ENCODE results near the gene SELENOI. TPM values are rescaled to one million over a fixed set of nuclear protein-coding genes. Genes with fewer than 3 reads are reported as not detected.

Gene SELENOI
- total RNA-seq, 2 experiments from 2014 or later, result 27.7 to 31.5 TPM

DNA sequence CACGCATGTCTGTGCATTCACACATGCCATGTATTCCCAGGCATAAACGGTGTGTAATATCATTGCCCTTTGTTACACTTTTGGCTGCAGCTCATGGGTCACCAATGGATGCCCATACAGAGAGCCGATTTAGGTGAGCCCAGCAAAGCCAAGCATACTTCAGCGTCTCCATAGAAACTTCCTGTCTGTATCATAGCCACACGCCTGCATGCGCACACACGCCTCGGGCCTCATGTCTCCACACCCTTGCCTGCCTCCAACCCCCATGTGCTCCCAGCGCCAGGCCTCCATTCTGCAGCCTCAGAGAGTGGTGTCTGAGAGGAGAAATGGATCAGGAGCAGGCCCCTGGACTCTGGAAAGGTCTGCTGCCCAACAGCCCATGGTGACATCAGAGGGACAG lies 33.5 kb upstream of the SELENOI start:
- Histone ChIP-seq H3K27ac (ENCODE audit: low read depth in 1 of 2, low read length in 2 of 2) (no peak overlapping the region), H3K4me3 (ENCODE audit: low read length) (no peak overlapping the region), H3K9me3 (ENCODE audit: control insufficient read depth in 1 of 2, insufficient read depth in 1 of 2, low read length in 2 of 2) (no peaks in the 10 kb centered on the region), H3K36me3 (ENCODE audit: insufficient read depth, low read length) (no peaks in the 10 kb centered on the region), H3K27me3 (ENCODE audit: control insufficient read depth in 1 of 2, insufficient read depth in 2 of 2, low read length in 2 of 2) (no peaks in the 10 kb centered on the region), H3K4me1 (ENCODE audit: insufficient read depth, low read length) (no peaks in the 10 kb centered on the region)
- ChIA-PET POLR2A (no interaction called here), CTCF (no interaction called here)
- Mint-ChIP-seq H3K36me3 (ENCODE audit: low read depth) (peaks cover 9% of the 10 kb centered on the region), H3K27ac (no peak overlapping the region), H3K4me1 (ENCODE audit: low read depth) (no peaks in the 10 kb centered on the region), H3K4me3 (no peak overlapping the region), H3K27me3 (no peaks in the 10 kb centered on the region), H3K9me3 (no peaks in the 10 kb centered on the region)
- no peak for ATAC-seq (ENCODE audit: poor library complexity)
- intact Hi-C loops (cut with DNase I, micrococcal nuclease), result no loop called here
- TF ChIP-seq, protein P1, sequence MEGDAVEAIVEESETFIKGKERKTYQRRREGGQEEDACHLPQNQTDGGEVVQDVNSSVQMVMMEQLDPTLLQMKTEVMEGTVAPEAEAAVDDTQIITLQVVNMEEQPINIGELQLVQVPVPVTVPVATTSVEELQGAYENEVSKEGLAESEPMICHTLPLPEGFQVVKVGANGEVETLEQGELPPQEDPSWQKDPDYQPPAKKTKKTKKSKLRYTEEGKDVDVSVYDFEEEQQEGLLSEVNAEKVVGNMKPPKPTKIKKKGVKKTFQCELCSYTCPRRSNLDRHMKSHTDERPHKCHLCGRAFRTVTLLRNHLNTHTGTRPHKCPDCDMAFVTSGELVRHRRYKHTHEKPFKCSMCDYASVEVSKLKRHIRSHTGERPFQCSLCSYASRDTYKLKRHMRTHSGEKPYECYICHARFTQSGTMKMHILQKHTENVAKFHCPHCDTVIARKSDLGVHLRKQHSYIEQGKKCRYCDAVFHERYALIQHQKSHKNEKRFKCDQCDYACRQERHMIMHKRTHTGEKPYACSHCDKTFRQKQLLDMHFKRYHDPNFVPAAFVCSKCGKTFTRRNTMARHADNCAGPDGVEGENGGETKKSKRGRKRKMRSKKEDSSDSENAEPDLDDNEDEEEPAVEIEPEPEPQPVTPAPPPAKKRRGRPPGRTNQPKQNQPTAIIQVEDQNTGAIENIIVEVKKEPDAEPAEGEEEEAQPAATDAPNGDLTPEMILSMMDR (IDR thresholded peaks at IDR 0.05), result no peak
- DNase-seq, result no peak

GRCh38 chr2:26313446-26313845 lies 32.5 kb upstream of the SELENOI start:
- H3K4me3 Mint-ChIP-seq, result no peak overlapping the region
- Histone ChIP-seq H3K27ac (ENCODE audit: low read depth in 1 of 2, low read length in 2 of 2) (no peak overlapping the region), H3K4me3 (ENCODE audit: low read length) (no peak overlapping the region), H3K9me3 (ENCODE audit: control insufficient read depth in 1 of 2, insufficient read depth in 1 of 2, low read length in 2 of 2) (no peaks in the 10 kb centered on the region), H3K4me1 (ENCODE audit: insufficient read depth, low read length) (no peaks in the 10 kb centered on the region), H3K27me3 (ENCODE audit: control insufficient read depth in 1 of 2, insufficient read depth in 2 of 2, low read length in 2 of 2) (no peaks in the 10 kb centered on the region), H3K36me3 (ENCODE audit: insufficient read depth, low read length) (no peaks in the 10 kb centered on the region)
- no peaks in the 10 kb centered on the region for H3K9me3 Mint-ChIP-seq
- DNase-seq (no peak), ATAC-seq (ENCODE audit: poor library complexity) (no peak)
- TF ChIP-seq, protein P1 (IDR thresholded peaks at IDR 0.05), result no peak
- CTCF ChIA-PET, result no interaction called here
- H3K27ac Mint-ChIP-seq, result no peak overlapping the region
- POLR2A ChIA-PET, result no interaction called here
- peaks cover 9% of the 10 kb centered on the region for H3K36me3 Mint-ChIP-seq (ENCODE audit: low read depth)
- no peaks in the 10 kb centered on the region for H3K4me1 Mint-ChIP-seq (ENCODE audit: low read depth)
- H3K27me3 Mint-ChIP-seq, result no peaks in the 10 kb centered on the region
- intact Hi-C loops (cut with DNase I, micrococcal nuclease), result no loop called here

DNA sequence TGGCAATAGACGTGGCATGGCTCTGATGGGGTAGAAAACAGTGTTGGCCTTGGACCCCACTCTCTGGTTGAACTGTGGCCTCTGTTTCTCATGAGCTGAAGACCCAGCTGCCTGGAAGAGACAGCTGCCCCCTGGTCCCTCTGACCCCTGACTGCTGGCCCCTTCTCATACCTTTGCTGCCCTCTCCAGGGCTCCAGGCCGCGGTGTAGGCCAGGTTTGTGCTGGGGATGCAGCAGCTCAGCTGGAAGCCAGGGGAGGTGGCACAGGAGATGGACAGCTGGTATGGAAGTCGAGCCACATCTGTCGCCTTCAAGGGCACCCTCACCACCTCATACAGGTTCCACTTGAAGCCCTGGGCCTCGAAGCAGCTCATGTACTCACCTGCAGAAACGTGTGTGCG lies 31.7 kb upstream of the SELENOI start:
- H3K9me3 Mint-ChIP-seq, result no peaks in the 10 kb centered on the region
- no peak overlapping the region for H3K27ac Mint-ChIP-seq
- no peak for DNase-seq
- no peaks in the 10 kb centered on the region for H3K4me1 Mint-ChIP-seq (ENCODE audit: low read depth)
- no peak for ATAC-seq (ENCODE audit: poor library complexity)
- TF ChIP-seq, protein P1 (IDR thresholded peaks at IDR 0.05), result no peak
- H3K27me3 Mint-ChIP-seq, result no peaks in the 10 kb centered on the region
- no peaks in the 10 kb centered on the region for H3K4me1 ChIP-seq (ENCODE audit: insufficient read depth, low read length)
- no peak overlapping the region for H3K4me3 ChIP-seq (ENCODE audit: low read length)
- intact Hi-C loops (cut with DNase I, micrococcal nuclease), result no loop called here
- H3K36me3 ChIP-seq (ENCODE audit: insufficient read depth, low read length), result no peaks in the 10 kb centered on the region
- POLR2A ChIA-PET, result no interaction called here
- H3K27ac ChIP-seq (ENCODE audit: low read depth in 1 of 2, low read length in 2 of 2), result no peak overlapping the region
- H3K27me3 ChIP-seq (ENCODE audit: control insufficient read depth in 1 of 2, insufficient read depth in 2 of 2, low read length in 2 of 2), result no peaks in the 10 kb centered on the region
- CTCF ChIA-PET, result no interaction called here
- no peaks in the 10 kb centered on the region for H3K9me3 ChIP-seq (ENCODE audit: control insufficient read depth in 1 of 2, insufficient read depth in 1 of 2, low read length in 2 of 2)
- H3K4me3 Mint-ChIP-seq, result no peak overlapping the region
- peaks cover 9% of the 10 kb centered on the region for H3K36me3 Mint-ChIP-seq (ENCODE audit: low read depth)

All from CD4-positive, alpha-beta T cell (primary cell).